ENCODE results near the gene AGMO.

The AGMO gene

DNA sequence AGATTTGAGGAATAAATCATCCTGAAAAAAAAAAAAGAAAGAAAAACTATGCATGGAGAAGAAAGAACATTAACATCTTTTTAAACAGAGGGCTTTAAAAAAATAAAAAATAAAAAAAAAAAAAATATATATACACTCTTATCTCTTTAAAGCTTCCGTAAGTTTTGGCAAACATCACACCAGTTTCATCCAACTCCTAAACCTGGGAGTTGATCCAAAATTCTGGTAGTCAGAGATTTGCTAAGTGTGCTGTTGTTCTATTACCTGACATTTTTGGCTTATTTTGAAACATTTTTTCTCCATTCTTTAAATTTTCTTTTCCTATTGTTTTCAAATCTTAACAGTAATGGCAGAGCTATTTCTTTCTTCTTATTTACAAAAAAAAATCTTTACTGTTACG is 273.1 kb downstream of the AGMO start:
- H3K79me2 ChIP-seq (ENCODE audit: control insufficient read depth, low read length) = no peaks in the 10 kb centered on the region
- H3F3A ChIP-seq (ENCODE audit: control insufficient read depth, insufficient read depth) = no peaks in the 10 kb centered on the region
- H4K20me1 ChIP-seq (ENCODE audit: control insufficient read depth, insufficient read depth, low read depth, low read length) = no peaks in the 10 kb centered on the region
- H3K4me2 ChIP-seq (ENCODE audit: low read length) = no peak overlapping the region
- H3K9me3 ChIP-seq (ENCODE audit: control insufficient read depth, insufficient read depth, low read length) = no peaks in the 10 kb centered on the region
- no peak overlapping the region for H3K4me3 ChIP-seq (ENCODE audit: low read length)
- H3K36me3 ChIP-seq (ENCODE audit: control insufficient read depth, low read length) = no peaks in the 10 kb centered on the region
- no peaks in the 10 kb centered on the region for H3K4me1 ChIP-seq (ENCODE audit: control insufficient read depth, low read length)
- no peak for TF ChIP-seq EZH2phosphoT487 (IDR thresholded peaks at IDR 0.05; ENCODE audit: borderline replicate concordance, low read length)
- TF ChIP-seq, protein P1, sequence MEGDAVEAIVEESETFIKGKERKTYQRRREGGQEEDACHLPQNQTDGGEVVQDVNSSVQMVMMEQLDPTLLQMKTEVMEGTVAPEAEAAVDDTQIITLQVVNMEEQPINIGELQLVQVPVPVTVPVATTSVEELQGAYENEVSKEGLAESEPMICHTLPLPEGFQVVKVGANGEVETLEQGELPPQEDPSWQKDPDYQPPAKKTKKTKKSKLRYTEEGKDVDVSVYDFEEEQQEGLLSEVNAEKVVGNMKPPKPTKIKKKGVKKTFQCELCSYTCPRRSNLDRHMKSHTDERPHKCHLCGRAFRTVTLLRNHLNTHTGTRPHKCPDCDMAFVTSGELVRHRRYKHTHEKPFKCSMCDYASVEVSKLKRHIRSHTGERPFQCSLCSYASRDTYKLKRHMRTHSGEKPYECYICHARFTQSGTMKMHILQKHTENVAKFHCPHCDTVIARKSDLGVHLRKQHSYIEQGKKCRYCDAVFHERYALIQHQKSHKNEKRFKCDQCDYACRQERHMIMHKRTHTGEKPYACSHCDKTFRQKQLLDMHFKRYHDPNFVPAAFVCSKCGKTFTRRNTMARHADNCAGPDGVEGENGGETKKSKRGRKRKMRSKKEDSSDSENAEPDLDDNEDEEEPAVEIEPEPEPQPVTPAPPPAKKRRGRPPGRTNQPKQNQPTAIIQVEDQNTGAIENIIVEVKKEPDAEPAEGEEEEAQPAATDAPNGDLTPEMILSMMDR (IDR thresholded peaks at IDR 0.05; ENCODE audit: low read depth, low read length, poor library complexity, severe bottlenecking) = no peak
- no peaks in the 10 kb centered on the region for H3K27me3 ChIP-seq (ENCODE audit: control insufficient read depth, low read length)
- no peak overlapping the region for H3K27ac ChIP-seq (ENCODE audit: low read depth, low read length)
- H3K9me2 ChIP-seq (replicated peaks; ENCODE audit: control insufficient read depth, low read length) = no peaks in the 10 kb centered on the region

DNA sequence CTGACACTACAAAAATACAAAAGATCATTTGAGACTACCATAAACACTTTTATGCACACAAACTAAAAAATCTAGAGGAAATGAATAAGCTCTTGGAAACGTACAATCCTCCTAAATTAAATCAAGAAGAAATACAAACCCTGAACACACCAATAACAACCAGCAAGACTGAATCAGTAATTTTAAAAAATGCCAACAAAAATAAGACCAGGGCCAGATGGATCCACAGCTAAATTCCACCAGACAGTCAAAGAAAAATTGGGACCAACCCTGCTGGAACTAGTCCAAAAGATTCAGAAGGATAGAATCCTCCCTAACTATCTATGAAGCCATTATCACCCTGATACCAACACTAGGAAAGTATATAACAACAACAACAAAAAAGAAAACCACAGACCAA is 277.4 kb downstream of the AGMO start:
- H3K36me3 ChIP-seq (ENCODE audit: control insufficient read depth, low read length) = no peaks in the 10 kb centered on the region
- H3F3A ChIP-seq (ENCODE audit: control insufficient read depth, insufficient read depth) = no peaks in the 10 kb centered on the region
- no peak overlapping the region for H3K4me2 ChIP-seq (ENCODE audit: low read length)
- no peak for TF ChIP-seq EZH2phosphoT487 (IDR thresholded peaks at IDR 0.05; ENCODE audit: borderline replicate concordance, low read length)
- TF ChIP-seq, protein P1 (IDR thresholded peaks at IDR 0.05; ENCODE audit: low read depth, low read length, poor library complexity, severe bottlenecking) = no peak
- H3K9me3 ChIP-seq (ENCODE audit: control insufficient read depth, insufficient read depth, low read length) = peaks cover 18% of the 10 kb centered on the region; the same call in 1 of the 2 replicates
- H3K79me2 ChIP-seq (ENCODE audit: control insufficient read depth, low read length) = no peaks in the 10 kb centered on the region
- H3K27ac ChIP-seq (ENCODE audit: low read depth, low read length) = no peak overlapping the region
- no peaks in the 10 kb centered on the region for H4K20me1 ChIP-seq (ENCODE audit: control insufficient read depth, insufficient read depth, low read depth, low read length)
- no peaks in the 10 kb centered on the region for H3K4me1 ChIP-seq (ENCODE audit: control insufficient read depth, low read length)
- no peaks in the 10 kb centered on the region for H3K9me2 ChIP-seq (replicated peaks; ENCODE audit: control insufficient read depth, low read length)
- no peaks in the 10 kb centered on the region for H3K27me3 ChIP-seq (ENCODE audit: control insufficient read depth, low read length)
- no peak overlapping the region for H3K4me3 ChIP-seq (ENCODE audit: low read length)

DNA sequence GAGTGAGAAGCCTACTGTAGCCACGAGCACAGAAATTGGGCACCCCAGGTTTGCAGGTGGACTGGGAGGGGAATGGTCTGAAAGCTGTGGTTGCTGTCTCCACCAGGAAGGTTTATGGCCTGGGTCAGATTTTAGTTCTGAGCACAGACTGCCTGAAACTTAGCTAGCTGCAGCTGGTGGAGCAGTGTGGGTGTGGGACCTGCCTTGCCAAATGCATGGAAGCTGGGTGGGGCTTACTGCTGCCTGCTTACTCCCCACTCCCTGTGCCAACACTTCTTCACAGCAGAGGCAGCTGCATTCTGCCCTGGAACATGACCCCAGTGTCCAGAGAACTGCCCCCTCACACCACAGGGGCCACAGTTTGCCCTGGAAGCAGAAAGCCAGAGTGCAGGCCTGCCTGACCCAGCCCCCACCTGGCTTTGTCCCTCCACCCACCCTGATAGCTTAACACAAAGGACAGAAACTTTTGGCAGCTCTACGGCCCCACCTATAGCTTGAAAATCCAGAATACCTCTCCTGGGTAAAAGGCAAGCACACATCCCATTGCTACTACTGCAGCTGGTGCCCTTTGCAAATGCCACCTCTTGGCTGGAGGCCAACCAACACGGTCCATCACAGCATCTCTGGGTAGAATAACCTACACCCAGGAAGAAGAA is 281.6 kb downstream of the AGMO start:
- Histone ChIP-seq H3K9me2 (replicated peaks; ENCODE audit: control insufficient read depth, low read length) (no peaks in the 10 kb centered on the region), H3K27ac (ENCODE audit: low read depth, low read length) (no peak overlapping the region), H3K27me3 (ENCODE audit: control insufficient read depth, low read length) (no peaks in the 10 kb centered on the region), H3K4me2 (ENCODE audit: low read length) (no peak overlapping the region), H3K9me3 (ENCODE audit: control insufficient read depth, insufficient read depth, low read length) (peaks cover 33% of the 10 kb centered on the region), H3K79me2 (ENCODE audit: control insufficient read depth, low read length) (no peaks in the 10 kb centered on the region), H3K4me1 (ENCODE audit: control insufficient read depth, low read length) (no peaks in the 10 kb centered on the region), H3K36me3 (ENCODE audit: control insufficient read depth, low read length) (no peaks in the 10 kb centered on the region), H4K20me1 (ENCODE audit: control insufficient read depth, insufficient read depth, low read depth, low read length) (no peaks in the 10 kb centered on the region), H3F3A (ENCODE audit: control insufficient read depth, insufficient read depth) (no peaks in the 10 kb centered on the region), H3K4me3 (ENCODE audit: low read length) (no peak overlapping the region)
- no peak for TF ChIP-seq EZH2phosphoT487 (IDR thresholded peaks at IDR 0.05; ENCODE audit: borderline replicate concordance, low read length)
- TF ChIP-seq, protein P1 (IDR thresholded peaks at IDR 0.05; ENCODE audit: low read depth, low read length, poor library complexity, severe bottlenecking) = no peak
